ENCODE results near the gene EFNA2. TPM values are rescaled to one million over a fixed set of nuclear protein-coding genes. Genes with fewer than 3 reads are reported as not detected.

Gene EFNA2
- polyA plus RNA-seq, 2 of the 4 experiments (the other 2 are of a cell fraction) = 0.16 to 1.3 TPM

DNA sequence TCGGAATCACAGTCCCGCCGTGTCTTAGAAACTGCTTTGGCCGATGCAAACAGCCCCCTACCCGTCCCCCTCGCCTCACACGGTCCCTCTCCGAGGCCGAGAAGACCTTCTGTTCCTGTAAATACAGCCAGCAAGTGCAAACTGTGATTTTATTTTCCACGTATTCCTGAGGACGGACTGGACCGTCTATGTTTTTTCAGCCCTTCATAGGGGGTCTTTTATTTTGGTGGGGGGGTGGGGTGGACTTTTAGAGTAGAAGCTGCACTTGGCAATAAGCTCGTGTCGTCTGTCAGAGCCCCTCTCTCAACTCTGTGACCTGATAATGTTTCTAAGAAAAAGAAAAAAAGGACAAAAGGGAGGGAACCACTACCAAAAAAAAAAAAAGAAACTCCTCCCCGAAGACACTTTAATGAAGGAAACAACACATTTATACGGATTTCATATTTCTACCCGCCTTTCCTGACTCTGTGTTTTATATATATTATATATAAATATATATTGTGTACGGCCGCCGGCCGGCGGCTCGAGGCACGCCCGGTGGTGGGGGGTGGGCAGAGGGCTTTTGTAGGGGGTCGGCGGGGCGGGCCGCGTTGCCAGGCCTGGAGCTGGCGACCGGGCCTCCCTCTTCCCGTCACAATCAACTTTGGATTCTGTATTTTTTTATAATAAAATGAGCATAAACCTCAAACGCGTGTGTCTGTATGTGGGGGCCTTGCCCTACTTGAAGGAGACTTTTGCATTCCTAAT is 15.2 kb downstream of the EFNA2 start:
- H3K27ac ChIP-seq = no peak overlapping the region
- no peak overlapping the region for H3K4me2 ChIP-seq
- FAIRE-seq = no peak
- ChIA-PET CTCF (no interaction called here), POLR2A (interaction anchor here (1.3 kb wide), 1 partner anchor 26 kb away, joined by 3 read pairs; the partner anchor contains the start of gene FAM174C)
- H3K4me1 ChIP-seq = no peaks in the 10 kb centered on the region
- no peak for TF ChIP-seq EP300 (IDR thresholded peaks at IDR 0.05)
- no peak for TF ChIP-seq NFE2L2 (conservative IDR thresholded peaks at IDR 0.05; ENCODE audit: low read length)
- no peak for TF ChIP-seq EHF (CRISPR knock-in tag; IDR thresholded peaks at IDR 0.05)
- TF ChIP-seq HOXA7 (CRISPR knock-in tag; IDR thresholded peaks at IDR 0.05) = no peak
- TF ChIP-seq HDAC2 (IDR thresholded peaks at IDR 0.05) = no peak
- TF ChIP-seq CHD4 (IDR thresholded peaks at IDR 0.05; ENCODE audit: borderline replicate concordance) = no peak
- TF ChIP-seq PHF8 (IDR thresholded peaks at IDR 0.05; ENCODE audit: borderline replicate concordance, low read depth) = no peak
- TF ChIP-seq, protein P1, sequence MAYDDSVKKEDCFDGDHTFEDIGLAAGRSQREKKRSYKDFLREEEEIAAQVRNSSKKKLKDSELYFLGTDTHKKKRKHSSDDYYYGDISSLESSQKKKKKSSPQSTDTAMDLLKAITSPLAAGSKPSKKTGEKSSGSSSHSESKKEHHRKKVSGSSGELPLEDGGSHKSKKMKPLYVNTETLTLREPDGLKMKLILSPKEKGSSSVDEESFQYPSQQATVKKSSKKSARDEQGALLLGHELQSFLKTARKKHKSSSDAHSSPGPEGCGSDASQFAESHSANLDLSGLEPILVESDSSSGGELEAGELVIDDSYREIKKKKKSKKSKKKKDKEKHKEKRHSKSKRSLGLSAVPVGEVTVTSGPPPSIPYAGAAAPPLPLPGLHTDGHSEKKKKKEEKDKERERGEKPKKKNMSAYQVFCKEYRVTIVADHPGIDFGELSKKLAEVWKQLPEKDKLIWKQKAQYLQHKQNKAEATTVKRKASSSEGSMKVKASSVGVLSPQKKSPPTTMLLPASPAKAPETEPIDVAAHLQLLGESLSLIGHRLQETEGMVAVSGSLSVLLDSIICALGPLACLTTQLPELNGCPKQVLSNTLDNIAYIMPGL (CRISPR knock-in tag; IDR thresholded peaks at IDR 0.05; ENCODE audit: borderline replicate concordance) = no peak
- no peak for TF ChIP-seq ZFP36 (IDR thresholded peaks at IDR 0.05; ENCODE audit: borderline replicate concordance, partially characterized antibody)
- TF ChIP-seq, protein P2, sequence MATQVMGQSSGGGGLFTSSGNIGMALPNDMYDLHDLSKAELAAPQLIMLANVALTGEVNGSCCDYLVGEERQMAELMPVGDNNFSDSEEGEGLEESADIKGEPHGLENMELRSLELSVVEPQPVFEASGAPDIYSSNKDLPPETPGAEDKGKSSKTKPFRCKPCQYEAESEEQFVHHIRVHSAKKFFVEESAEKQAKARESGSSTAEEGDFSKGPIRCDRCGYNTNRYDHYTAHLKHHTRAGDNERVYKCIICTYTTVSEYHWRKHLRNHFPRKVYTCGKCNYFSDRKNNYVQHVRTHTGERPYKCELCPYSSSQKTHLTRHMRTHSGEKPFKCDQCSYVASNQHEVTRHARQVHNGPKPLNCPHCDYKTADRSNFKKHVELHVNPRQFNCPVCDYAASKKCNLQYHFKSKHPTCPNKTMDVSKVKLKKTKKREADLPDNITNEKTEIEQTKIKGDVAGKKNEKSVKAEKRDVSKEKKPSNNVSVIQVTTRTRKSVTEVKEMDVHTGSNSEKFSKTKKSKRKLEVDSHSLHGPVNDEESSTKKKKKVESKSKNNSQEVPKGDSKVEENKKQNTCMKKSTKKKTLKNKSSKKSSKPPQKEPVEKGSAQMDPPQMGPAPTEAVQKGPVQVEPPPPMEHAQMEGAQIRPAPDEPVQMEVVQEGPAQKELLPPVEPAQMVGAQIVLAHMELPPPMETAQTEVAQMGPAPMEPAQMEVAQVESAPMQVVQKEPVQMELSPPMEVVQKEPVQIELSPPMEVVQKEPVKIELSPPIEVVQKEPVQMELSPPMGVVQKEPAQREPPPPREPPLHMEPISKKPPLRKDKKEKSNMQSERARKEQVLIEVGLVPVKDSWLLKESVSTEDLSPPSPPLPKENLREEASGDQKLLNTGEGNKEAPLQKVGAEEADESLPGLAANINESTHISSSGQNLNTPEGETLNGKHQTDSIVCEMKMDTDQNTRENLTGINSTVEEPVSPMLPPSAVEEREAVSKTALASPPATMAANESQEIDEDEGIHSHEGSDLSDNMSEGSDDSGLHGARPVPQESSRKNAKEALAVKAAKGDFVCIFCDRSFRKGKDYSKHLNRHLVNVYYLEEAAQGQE (IDR thresholded peaks at IDR 0.05) = no peak
- no peak for TF ChIP-seq KDM1A (IDR thresholded peaks at IDR 0.05; ENCODE audit: low read depth)
- DNase-seq (ENCODE audit: low read depth in 1 of 2, low spot score in 1 of 2) = no peak
- no peaks in the 10 kb centered on the region for H3K9me3 ChIP-seq
- no peak for ATAC-seq
- WGBS (ENCODE audit: missing lambda C conversion rate) = 85% methylated on average over 35 of the region's 35 CpGs
- no peak overlapping the region for H3K4me3 ChIP-seq

DNA sequence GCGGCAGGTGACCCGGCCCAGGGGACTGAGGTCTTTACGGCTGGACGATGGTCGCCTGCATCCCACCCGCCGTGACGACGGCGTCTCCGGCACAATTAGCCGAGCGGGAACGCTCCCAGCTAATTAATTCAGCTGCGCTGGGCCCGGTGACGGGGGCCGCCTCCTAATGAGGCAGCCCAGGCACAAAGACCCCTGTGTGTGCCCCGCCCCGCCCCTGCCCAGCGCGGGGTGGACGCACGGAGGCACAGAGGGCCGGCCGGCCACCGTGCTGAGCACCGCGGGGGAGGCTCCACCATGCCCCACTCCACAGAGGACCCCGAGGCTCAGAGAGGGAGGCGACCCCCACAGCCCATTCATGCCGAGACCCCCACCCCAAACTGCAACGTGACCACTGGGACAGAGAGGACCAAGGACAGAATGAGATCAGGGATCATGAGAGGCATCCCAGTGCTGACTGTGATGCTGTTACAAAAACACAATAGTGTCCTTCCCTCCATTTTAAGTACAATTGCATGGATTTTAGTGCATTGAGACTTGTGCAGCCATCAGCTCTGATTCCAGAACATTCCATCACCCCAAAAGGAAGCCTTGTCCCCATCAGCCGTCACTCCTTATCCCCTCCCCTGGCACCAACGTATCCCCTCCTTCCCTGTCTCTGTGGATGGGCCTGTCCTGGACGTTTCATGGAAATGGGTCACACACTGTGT is 17.0 kb downstream of the EFNA2 start:
- TF ChIP-seq MYC (IDR thresholded peaks at IDR 0.05; ENCODE audit: borderline replicate concordance, low read length) (no peak), POLR2A (IDR thresholded peaks at IDR 0.05; ENCODE audit: low read length) (no peak), FOSB (CRISPR knock-in tag; IDR thresholded peaks at IDR 0.05) (no peak), NPAS2 (CRISPR knock-in tag; IDR thresholded peaks at IDR 0.05; ENCODE audit: borderline replicate concordance) (no peak), HOXA7 (CRISPR knock-in tag; IDR thresholded peaks at IDR 0.05) (no peak), ZSCAN20 (CRISPR knock-in tag; IDR thresholded peaks at IDR 0.05) (no peak), SREBF2 (IDR thresholded peaks at IDR 0.05) (no peak), ATOH8 (CRISPR knock-in tag; IDR thresholded peaks at IDR 0.05; ENCODE audit: low read depth) (no peak), KDM1A (IDR thresholded peaks at IDR 0.05; ENCODE audit: low read depth) (no peak), EHF (CRISPR knock-in tag; IDR thresholded peaks at IDR 0.05) (no peak), ZFP36 (IDR thresholded peaks at IDR 0.05; ENCODE audit: borderline replicate concordance, partially characterized antibody) (no peak), RNF2 (IDR thresholded peaks at IDR 0.05; ENCODE audit: borderline replicate concordance, low read depth) (no peak), ZC3H11A (IDR thresholded peaks at IDR 0.05) (no peak), EHMT2 (IDR thresholded peaks at IDR 0.05; ENCODE audit: low read depth) (no peak), HOXB13 (CRISPR knock-in tag; IDR thresholded peaks at IDR 0.05; ENCODE audit: low read depth) (no peak), RFX5 (IDR thresholded peaks at IDR 0.05) (no peak), ZNF302 (CRISPR knock-in tag; IDR thresholded peaks at IDR 0.05) (no peak)
- TF ChIP-seq, protein P3, sequence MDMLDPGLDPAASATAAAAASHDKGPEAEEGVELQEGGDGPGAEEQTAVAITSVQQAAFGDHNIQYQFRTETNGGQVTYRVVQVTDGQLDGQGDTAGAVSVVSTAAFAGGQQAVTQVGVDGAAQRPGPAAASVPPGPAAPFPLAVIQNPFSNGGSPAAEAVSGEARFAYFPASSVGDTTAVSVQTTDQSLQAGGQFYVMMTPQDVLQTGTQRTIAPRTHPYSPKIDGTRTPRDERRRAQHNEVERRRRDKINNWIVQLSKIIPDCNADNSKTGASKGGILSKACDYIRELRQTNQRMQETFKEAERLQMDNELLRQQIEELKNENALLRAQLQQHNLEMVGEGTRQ (IDR thresholded peaks at IDR 0.05) = no peak
- TF ChIP-seq, protein P4, sequence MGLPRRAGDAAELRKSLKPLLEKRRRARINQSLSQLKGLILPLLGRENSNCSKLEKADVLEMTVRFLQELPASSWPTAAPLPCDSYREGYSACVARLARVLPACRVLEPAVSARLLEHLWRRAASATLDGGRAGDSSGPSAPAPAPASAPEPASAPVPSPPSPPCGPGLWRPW (IDR thresholded peaks at IDR 0.05) = no peak
- FAIRE-seq (no peak), DNase-seq (ENCODE audit: low read depth in 1 of 2, low spot score in 1 of 2) (no peak), ATAC-seq (no peak)
- H3K9me3 ChIP-seq = no peaks in the 10 kb centered on the region
- POLR2A ChIA-PET = no interaction called here
- H3K4me2 ChIP-seq = no peak overlapping the region
- 27% methylated on average over 5 of the region's 36 CpGs for WGBS (ENCODE audit: missing lambda C conversion rate)
- no peak overlapping the region for H3K4me3 ChIP-seq
- CTCF ChIA-PET = interaction anchor here (2.7 kb wide), 1 partner anchor 13 kb away, joined by 11 read pairs; no protein-coding TSS in a partner anchor
- no peaks in the 10 kb centered on the region for H3K4me1 ChIP-seq
- no peak overlapping the region for H3K27ac ChIP-seq

Measured in A549 (cell line).